Kidney (tissue), 14 donors: ENCODE measurements around the gene SPINK2. TPM values are rescaled to one million over a fixed set of nuclear protein-coding genes. Genes with fewer than 3 reads are reported as not detected.

Source experiments
- DNase-seq, 5 donors: peaks; one replicate each; pipeline ENCODE4 v3.0.0-alpha.2; 2013 to 2020
- FAIRE-seq: peaks from 2 replicates; lab custom pipeline; 2012; peaks lifted over from hg19 to GRCh38; lab: Jason Lieb, UNC
- H3K27ac ChIP-seq, 2 donors: one replicate each; pipeline ENCODE4 v1.7.0; 2013; ENCODE audit warnings: low read depth in 2 of 2, low read length in 2 of 2, inconsistent platforms in 1 of 2
- H3K27me3 ChIP-seq: one replicate; pipeline ENCODE4 v1.7.1; 2013; ENCODE audit warnings: low read length, inconsistent platforms; ENCODE audit not compliant: control insufficient read depth, insufficient read depth
- H3K36me3 ChIP-seq, 3 donors: one replicate each; pipeline versions ENCODE4 v1.7.0 to v1.7.1; 2013; ENCODE audit warnings: low read length in 3 of 3, control low read depth in 1 of 3, inconsistent platforms in 1 of 3; ENCODE audit not compliant: insufficient read depth in 3 of 3, control insufficient read depth in 2 of 3
- H3K4me1 ChIP-seq, 3 donors: one replicate each; pipeline versions ENCODE4 v1.7.0 to v1.7.1; 2013; ENCODE audit warnings: low read length in 3 of 3, inconsistent platforms in 1 of 3, low read depth in 1 of 3; ENCODE audit not compliant: control insufficient read depth in 2 of 3, insufficient read depth in 2 of 3
- H3K4me3 ChIP-seq, 3 donors: one replicate each; pipeline versions ENCODE4 v1.7.0 to v1.8.1; 2013; ENCODE audit warnings: low read length in 3 of 3, control low read depth in 1 of 3, inconsistent platforms in 1 of 3
- H3K9ac ChIP-seq, 3 donors: one replicate each; pipeline versions ENCODE4 v1.7.0 to v1.7.1; 2013; ENCODE audit warnings: low read length in 3 of 3, control low read depth in 1 of 3, inconsistent platforms in 1 of 3
- H3K9me3 ChIP-seq, 3 donors: one replicate each; pipeline versions ENCODE4 v1.7.0 to v1.7.1; 2013; ENCODE audit warnings: low read length in 3 of 3, control low read depth in 1 of 3, inconsistent platforms in 1 of 3; ENCODE audit not compliant: control insufficient read depth in 2 of 3, insufficient read depth in 1 of 3
- CTCF ChIP-seq: IDR thresholded peaks from 3 replicates; pipeline ENCODE4 v1.5.1; 2012; ENCODE audit warnings: mild to moderate bottlenecking, moderate library complexity, borderline replicate concordance; ENCODE audit not compliant: insufficient read depth; ENCODE audit errors: extremely low read depth
- intact Hi-C: fragments of 100-400 bp; cut with DNase I; formaldehyde crosslinking; loops from one replicate; pipeline ENCODE4 v1.11.1; 2022
- polyA plus RNA-seq: library from polyadenylated mRNA; stranded (reverse); fragments of 350-450 nt; fragmentation: Illumina TruSeq; extraction: RNeasy Lipid Tissue Mini Kit (QIAGEN cat#74804); gene quantifications from one replicate; pipeline ENCODE4 v1.2.3, GENCODE V29; 2014; ENCODE audit warnings: low read depth, low replicate concordance; ENCODE audit not compliant: insufficient read depth
- total RNA-seq: library from RNA; stranded (reverse); fragmentation: NEBNext Ultra II Directional; extraction: Animal tissue kit (Norgen Biotek cat#: 25700); gene quantifications from one replicate; pipeline ENCODE4 v1.2.1, GENCODE V29; 2021
- donor health status: control.
- donor health status: control.
- donor health status: control.
- donor health status: control.
- donor health status: control.
- donor health status: DM: yes; HTN: yes; CAD: no.
- donor health status: Normal renal cell carcinoma (clear cell type).

Gene SPINK2
- total and polyA plus RNA-seq, 2 donors from 2014 or later, result 1.0 TPM; not detected in 1

- FAIRE-seq, result no peak
- intact Hi-C loops, result no loop called here
- TF ChIP-seq CTCF, result no peak
Measured at GRCh38 chr4:56857601-56858309, 36.3 kb upstream of the SPINK2 start.

GRCh38 chr4:56856656-56857055 is 35.2 kb upstream of the SPINK2 start:
- Histone ChIP-seq H3K9ac (no peak overlapping the region), H3K4me1 (no peaks in the 10 kb centered on the region), H3K4me3 (no peak overlapping the region), H3K9me3 (no peaks in the 10 kb centered on the region), H3K27me3 (no peaks in the 10 kb centered on the region), H3K36me3 (no peaks in the 10 kb centered on the region), H3K27ac (no peak overlapping the region)
- no peak for TF ChIP-seq CTCF
- FAIRE-seq (no peak), DNase-seq (no peak)
- intact Hi-C loops, result no loop called here

More at GRCh38 chr4:56857601-56858309, 36.3 kb upstream of the SPINK2 start:
- no peak for DNase-seq
- Histone ChIP-seq H3K36me3 (no peaks in the 10 kb centered on the region), H3K9ac (no peak overlapping the region), H3K4me3 (no peak overlapping the region), H3K27ac (no peak overlapping the region), H3K4me1 (no peaks in the 10 kb centered on the region), H3K9me3 (no peaks in the 10 kb centered on the region), H3K27me3 (no peaks in the 10 kb centered on the region)

GRCh38 chr4:56850910-56851309 is 29.4 kb upstream of the SPINK2 start:
- Histone ChIP-seq H3K27me3 (no peaks in the 10 kb centered on the region), H3K9me3 (no peaks in the 10 kb centered on the region), H3K36me3 (no peaks in the 10 kb centered on the region), H3K9ac (no peak overlapping the region), H3K4me3 (no peak overlapping the region), H3K4me1 (no peaks in the 10 kb centered on the region), H3K27ac (no peak overlapping the region)
- DNase-seq, result no peak
- no peak for FAIRE-seq
- no peak for TF ChIP-seq CTCF
- intact Hi-C loops, result no loop called here
